WTC11 (cell line): Measurements from ENCODE around the gene FRMD4A. TPM values are rescaled to one million over a fixed set of nuclear protein-coding genes. Genes with fewer than 3 reads are reported as not detected.
"Not testable (repeated sequence)": the region's sequence is repeated elsewhere in the genome, so short reads cannot be mapped to it uniquely, and the experiment has no call there.

ENCODE experiments used
- ATAC-seq: fragments of 200-7000 bp; cut with Tn5 transposase; 2 replicates; pipeline ENCODE4 v1.10.0; 2021; ENCODE audit warnings: mild to moderate bottlenecking, moderate library complexity
- CTCF ChIA-PET: fragments of 300-600 bp; sonication (Branson Sonifier 250); formaldehyde crosslinking; loops from one replicate; lab custom pipeline; 2021; ENCODE audit warnings: antibody characterized with exemption; lab: Charles Lee
- POLR2A ChIA-PET: fragments of 350-600 bp; sonication (Branson Sonifier 250); formaldehyde crosslinking; loops from one replicate; lab custom pipeline; 2021; ENCODE audit warnings: antibody characterized with exemption; lab: Charles Lee
- DNase-seq: peaks from one replicate; pipeline ENCODE4 v3.0.0; 2021; ENCODE audit warnings: low spot score
- H3K27ac Mint-ChIP-seq: 2 replicates; pipeline ENCODE4 v1.8.0; 2021; ENCODE audit warnings: mixed read lengths
- H3K27me3 Mint-ChIP-seq: 2 replicates; pipeline ENCODE4 v1.8.0; 2021; ENCODE audit warnings: low read depth, mild to moderate bottlenecking, moderate library complexity, mixed read lengths
- H3K36me3 Mint-ChIP-seq: 2 replicates; pipeline ENCODE4 v1.8.0; 2021; ENCODE audit warnings: mixed read lengths
- H3K4me1 Mint-ChIP-seq: 2 replicates; pipeline ENCODE4 v1.8.0; 2022; ENCODE audit warnings: mixed read lengths
- H3K4me3 Mint-ChIP-seq: 2 replicates; pipeline ENCODE4 v1.8.0; 2021; ENCODE audit warnings: mild to moderate bottlenecking, moderate library complexity, mixed read lengths
- H3K9me3 Mint-ChIP-seq: 2 replicates; pipeline ENCODE4 v1.8.0; 2021; ENCODE audit warnings: mixed read lengths
- ATF3 ChIP-seq: sonication (generic); formaldehyde crosslinking; conservative IDR thresholded peaks from 2 replicates; pipeline ENCODE4 v1.8.1; 2022; ENCODE audit warnings: mild to moderate bottlenecking, missing genetic modification reagents
- CBFB ChIP-seq: sonication (generic); formaldehyde crosslinking; IDR thresholded peaks from 2 replicates; pipeline ENCODE4 v1.8.1; 2022; ENCODE audit warnings: mild to moderate bottlenecking, low read depth, missing genetic modification reagents
- CREB1 ChIP-seq: sonication (generic); formaldehyde crosslinking; IDR thresholded peaks from 2 replicates; pipeline ENCODE4 v1.8.0; 2023; ENCODE audit warnings: mild to moderate bottlenecking, missing genetic modification reagents
- CTCF ChIP-seq: fragments of 200-600 bp; IDR thresholded peaks from 2 replicates; pipeline ENCODE4 v1.8.0; 2022; ENCODE audit warnings: antibody characterized with exemption
- ELF4 ChIP-seq: sonication (generic); formaldehyde crosslinking; IDR thresholded peaks from 2 replicates; pipeline ENCODE4 v1.8.1; 2022; ENCODE audit warnings: low read depth, mild to moderate bottlenecking, moderate library complexity, missing genetic modification reagents
- FOXJ3 ChIP-seq: sonication (generic); formaldehyde crosslinking; IDR thresholded peaks from 2 replicates; pipeline ENCODE4 v1.9.0; 2021; ENCODE audit warnings: missing genetic modification reagents, mild to moderate bottlenecking, borderline replicate concordance
- FOXP4 ChIP-seq: sonication (generic); formaldehyde crosslinking; IDR thresholded peaks from 2 replicates; pipeline ENCODE4 v1.8.0; 2022; ENCODE audit warnings: mild to moderate bottlenecking, missing genetic modification reagents
- GRHL2 ChIP-seq: fragments of 250-450 bp; sonication (Bioruptor Pico); IDR thresholded peaks from 2 replicates; pipeline ENCODE4 v1.8.0; 2022; ENCODE audit warnings: mild to moderate bottlenecking, moderate library complexity; ENCODE audit not compliant: insufficient replicate concordance, severe bottlenecking
- GTF2I ChIP-seq: fragments of 250-450 bp; sonication (Bioruptor Pico); conservative IDR thresholded peaks from 2 replicates; pipeline ENCODE4 v1.4.0; 2021; ENCODE audit warnings: mild to moderate bottlenecking
- HMGXB4 ChIP-seq: sonication (generic); formaldehyde crosslinking; IDR thresholded peaks from 2 replicates; pipeline ENCODE4 v1.8.1; 2023; ENCODE audit warnings: mild to moderate bottlenecking, moderate library complexity, missing genetic modification reagents
- IRF2 ChIP-seq: sonication (generic); formaldehyde crosslinking; IDR thresholded peaks from 2 replicates; pipeline ENCODE4 v1.8.0; 2022; ENCODE audit warnings: low read depth, missing genetic modification reagents, borderline replicate concordance
- JAZF1 ChIP-seq: fragments of 250-450 bp; sonication (Bioruptor Pico); IDR thresholded peaks from 2 replicates; pipeline ENCODE4 v1.9.0; 2021; ENCODE audit warnings: moderate library complexity, mild to moderate bottlenecking, inconsistent platforms
- NFATC4 ChIP-seq: fragments of 250-450 bp; sonication (Bioruptor Pico); IDR thresholded peaks from 2 replicates; pipeline ENCODE4 v1.9.0; 2021; ENCODE audit warnings: mild to moderate bottlenecking
- NR3C1 ChIP-seq: sonication (generic); formaldehyde crosslinking; conservative IDR thresholded peaks from 2 replicates; pipeline ENCODE4 v1.8.1; 2023; ENCODE audit warnings: low read depth, mild to moderate bottlenecking, missing genetic modification reagents
- OVOL2 ChIP-seq: fragments of 250-450 bp; sonication (Bioruptor Pico); IDR thresholded peaks from 2 replicates; pipeline ENCODE4 v1.9.0; 2021; ENCODE audit warnings: mild to moderate bottlenecking, borderline replicate concordance
- PRRX2 ChIP-seq: fragments of 250-450 bp; sonication (Bioruptor Pico); IDR thresholded peaks from 2 replicates; pipeline ENCODE4 v1.8.0; 2021; ENCODE audit warnings: mild to moderate bottlenecking
- RELA ChIP-seq: sonication (generic); formaldehyde crosslinking; IDR thresholded peaks from 2 replicates; pipeline ENCODE4 v1.8.1; 2022; ENCODE audit warnings: missing genetic modification reagents, mild to moderate bottlenecking, borderline replicate concordance
- RORB ChIP-seq: fragments of 250-450 bp; sonication (Bioruptor Pico); IDR thresholded peaks from 2 replicates; pipeline ENCODE4 v1.9.0; 2021; ENCODE audit warnings: mild to moderate bottlenecking
- TEAD1 ChIP-seq: sonication (generic); formaldehyde crosslinking; IDR thresholded peaks from 2 replicates; pipeline ENCODE4 v1.8.0; 2022; ENCODE audit warnings: mild to moderate bottlenecking, missing genetic modification reagents
- TEAD4 ChIP-seq: sonication (generic); formaldehyde crosslinking; IDR thresholded peaks from 2 replicates; pipeline ENCODE4 v1.8.0; 2022; ENCODE audit warnings: mild to moderate bottlenecking, missing genetic modification reagents
- TP53 ChIP-seq: sonication (generic); formaldehyde crosslinking; IDR thresholded peaks from 2 replicates; pipeline ENCODE4 v1.8.1; 2023; ENCODE audit warnings: mild to moderate bottlenecking, missing genetic modification reagents
- USF2 ChIP-seq: sonication (generic); formaldehyde crosslinking; IDR thresholded peaks from 2 replicates; pipeline ENCODE4 v1.8.1; 2023; ENCODE audit warnings: mild to moderate bottlenecking, missing genetic modification reagents, moderate library complexity
- total RNA-seq: library from RNA; stranded (reverse); gene quantifications from 3 replicates; pipeline ENCODE4 v1.2.3, GENCODE V29; 2021
- TF ChIP-seq, protein P1 (sequence below): sonication (generic); formaldehyde crosslinking; IDR thresholded peaks from 2 replicates; pipeline ENCODE4 v1.8.1; 2022; ENCODE audit warnings: mild to moderate bottlenecking, moderate library complexity, missing genetic modification reagents
- TF ChIP-seq, protein P2 (sequence below): sonication (generic); formaldehyde crosslinking; IDR thresholded peaks from 2 replicates; pipeline ENCODE4 v1.8.1; 2022; ENCODE audit warnings: low read depth, missing genetic modification reagents, borderline replicate concordance

FRMD4A gene
- total RNA-seq, 1 experiment from 2014 or later = 35.5 TPM

- no peak for DNase-seq
- no peaks in the 10 kb centered on the region for H3K9me3 Mint-ChIP-seq
- no peak for ATAC-seq
- H3K27me3 Mint-ChIP-seq = no peaks in the 10 kb centered on the region; the same call in 1 of the 2 replicates
- ChIA-PET POLR2A (interaction anchor here (0.6 kb wide), 1 partner anchor 144 kb away, joined by 8 read pairs; no protein-coding TSS in a partner anchor), CTCF (interaction anchor here (1.2 kb wide), 1 partner anchor 22 kb away, joined by 5 read pairs; no protein-coding TSS in a partner anchor)
- no peak for TF ChIP-seq PRRX2
- no peak for TF ChIP-seq CBFB (CRISPR knock-in tag)
- no peak for TF ChIP-seq CTCF
- no peak for TF ChIP-seq GRHL2
- no peak for TF ChIP-seq CREB1
- TF ChIP-seq, protein P1, sequence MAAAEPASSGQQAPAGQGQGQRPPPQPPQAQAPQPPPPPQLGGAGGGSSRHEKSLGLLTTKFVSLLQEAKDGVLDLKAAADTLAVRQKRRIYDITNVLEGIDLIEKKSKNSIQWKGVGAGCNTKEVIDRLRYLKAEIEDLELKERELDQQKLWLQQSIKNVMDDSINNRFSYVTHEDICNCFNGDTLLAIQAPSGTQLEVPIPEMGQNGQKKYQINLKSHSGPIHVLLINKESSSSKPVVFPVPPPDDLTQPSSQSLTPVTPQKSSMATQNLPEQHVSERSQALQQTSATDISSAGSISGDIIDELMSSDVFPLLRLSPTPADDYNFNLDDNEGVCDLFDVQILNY (CRISPR knock-in tag) = no peak
- TF ChIP-seq ELF4 (CRISPR knock-in tag) = no peak
- no peak for TF ChIP-seq TEAD4
- no peak for TF ChIP-seq FOXP4
- no peak for TF ChIP-seq HMGXB4 (CRISPR knock-in tag)
- TF ChIP-seq GTF2I (CRISPR knock-in tag) = no peak
- TF ChIP-seq, protein P2, sequence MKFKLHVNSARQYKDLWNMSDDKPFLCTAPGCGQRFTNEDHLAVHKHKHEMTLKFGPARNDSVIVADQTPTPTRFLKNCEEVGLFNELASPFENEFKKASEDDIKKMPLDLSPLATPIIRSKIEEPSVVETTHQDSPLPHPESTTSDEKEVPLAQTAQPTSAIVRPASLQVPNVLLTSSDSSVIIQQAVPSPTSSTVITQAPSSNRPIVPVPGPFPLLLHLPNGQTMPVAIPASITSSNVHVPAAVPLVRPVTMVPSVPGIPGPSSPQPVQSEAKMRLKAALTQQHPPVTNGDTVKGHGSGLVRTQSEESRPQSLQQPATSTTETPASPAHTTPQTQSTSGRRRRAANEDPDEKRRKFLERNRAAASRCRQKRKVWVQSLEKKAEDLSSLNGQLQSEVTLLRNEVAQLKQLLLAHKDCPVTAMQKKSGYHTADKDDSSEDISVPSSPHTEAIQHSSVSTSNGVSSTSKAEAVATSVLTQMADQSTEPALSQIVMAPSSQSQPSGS = no peak
- no peak for TF ChIP-seq RORB (CRISPR knock-in tag)
- no peak for TF ChIP-seq JAZF1 (CRISPR knock-in tag)
- no peak for TF ChIP-seq TP53 (CRISPR knock-in tag)
- no peak for TF ChIP-seq ATF3 (CRISPR knock-in tag)
- H3K4me3 Mint-ChIP-seq = no peak overlapping the region
- no peaks in the 10 kb centered on the region for H3K36me3 Mint-ChIP-seq
- H3K27ac Mint-ChIP-seq = no peak overlapping the region
- H3K4me1 Mint-ChIP-seq = peaks cover 6% of the 10 kb centered on the region
These were observed 258.8 kb downstream of the FRMD4A start for GRCh38 chr10:14071956-14072355.

DNA sequence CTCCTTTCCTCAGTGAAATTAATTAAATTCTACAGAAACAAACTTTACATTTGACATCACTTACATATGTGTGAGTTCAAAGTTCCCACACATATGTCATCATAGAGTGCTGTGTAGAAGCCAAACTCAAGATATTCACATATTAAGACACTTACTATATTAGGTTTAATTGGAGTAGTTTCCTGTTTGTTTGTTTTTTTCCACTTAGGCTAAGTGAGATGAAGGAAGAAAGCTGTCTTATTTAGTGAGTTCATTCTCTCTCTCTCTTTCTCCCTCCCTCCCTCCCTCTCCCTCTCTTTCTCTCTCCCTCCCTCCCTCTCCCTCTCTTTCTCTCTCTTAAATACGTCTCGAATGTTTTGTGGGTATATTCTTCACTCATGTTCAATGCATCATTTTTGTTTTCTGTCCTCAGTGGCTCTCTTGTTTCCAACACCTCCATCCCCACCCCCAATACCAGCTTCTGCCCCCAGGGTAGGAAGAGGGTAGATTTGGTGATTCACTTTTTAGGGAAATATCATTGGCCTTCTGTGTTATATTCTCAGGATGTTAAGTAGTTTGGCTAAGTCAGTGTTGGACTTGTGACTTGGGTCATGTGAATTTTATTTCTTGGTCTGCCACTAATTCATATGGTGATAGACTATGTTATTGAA, 262.0 kb downstream of the FRMD4A start:
- CTCF ChIA-PET = no interaction called here
- TF ChIP-seq TEAD4 (no peak), GTF2I (CRISPR knock-in tag) (no peak), RELA (CRISPR knock-in tag) (no peak), NFATC4 (CRISPR knock-in tag) (no peak), TEAD1 (CRISPR knock-in tag) (no peak), FOXJ3 (CRISPR knock-in tag) (no peak), OVOL2 (CRISPR knock-in tag) (no peak), USF2 (CRISPR knock-in tag) (no peak), NR3C1 (CRISPR knock-in tag) (no peak), IRF2 (CRISPR knock-in tag) (no peak)
- H3K4me1 Mint-ChIP-seq = no peaks in the 10 kb centered on the region
- POLR2A ChIA-PET = no interaction called here
- H3K4me3 Mint-ChIP-seq = no peak overlapping the region
- DNase-seq = no peak
- H3K36me3 Mint-ChIP-seq = no peaks in the 10 kb centered on the region
- no peaks in the 10 kb centered on the region for H3K9me3 Mint-ChIP-seq
- H3K27me3 Mint-ChIP-seq = no peaks in the 10 kb centered on the region; the same call in 1 of the 2 replicates
- ATAC-seq = no peak
- no peak overlapping the region for H3K27ac Mint-ChIP-seq

DNA sequence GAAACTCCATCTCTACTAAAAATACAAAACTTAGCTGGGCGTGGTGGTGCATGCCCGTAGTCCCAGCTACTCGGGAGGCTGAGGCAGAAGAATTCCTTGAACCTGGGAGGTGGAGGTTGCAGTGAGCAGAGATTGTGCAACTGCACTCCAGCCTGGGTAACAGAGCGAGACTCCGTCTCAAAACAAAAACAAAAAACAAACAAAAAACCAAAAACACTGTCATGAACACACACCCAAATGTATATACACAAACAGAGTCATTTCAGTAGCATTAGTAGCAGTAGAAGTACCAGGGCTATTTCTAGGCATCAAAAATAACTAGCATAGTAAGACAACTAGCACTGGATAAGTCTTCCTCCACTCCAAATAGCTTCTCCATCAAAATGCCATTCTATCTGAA, 263.1 kb downstream of the FRMD4A start:
- H3K27ac Mint-ChIP-seq, POLR2A ChIA-PET: not testable (repeated sequence)

More for the DNA sequence above, 263.1 kb downstream of the FRMD4A start:
- H3K4me1 Mint-ChIP-seq, H3K4me3 Mint-ChIP-seq, H3K27me3 Mint-ChIP-seq, DNase-seq, H3K36me3 Mint-ChIP-seq, CTCF ChIA-PET, H3K9me3 Mint-ChIP-seq, ATAC-seq: not testable (repeated sequence)
